A172 (cell line): ENCODE data around the gene METTL18. TPM values are rescaled to one million over a fixed set of nuclear protein-coding genes. Genes with fewer than 3 reads are reported as not detected.

ENCODE experiments used
- DNase-seq: peaks from one replicate; pipeline ENCODE4 v3.0.0-alpha.2; 2015; ENCODE audit warnings: low spot score
- total RNA-seq: library from RNA; depleted of rRNA; stranded (reverse); fragments of >200 nt; shearing (Covaris generic); gene quantifications from 2 replicates; pipeline ENCODE4 v1.2.3, GENCODE V29; 2014; rRNA removed

The METTL18 gene
- total RNA-seq, 1 experiment from 2014 or later = 26.0 TPM

DNA sequence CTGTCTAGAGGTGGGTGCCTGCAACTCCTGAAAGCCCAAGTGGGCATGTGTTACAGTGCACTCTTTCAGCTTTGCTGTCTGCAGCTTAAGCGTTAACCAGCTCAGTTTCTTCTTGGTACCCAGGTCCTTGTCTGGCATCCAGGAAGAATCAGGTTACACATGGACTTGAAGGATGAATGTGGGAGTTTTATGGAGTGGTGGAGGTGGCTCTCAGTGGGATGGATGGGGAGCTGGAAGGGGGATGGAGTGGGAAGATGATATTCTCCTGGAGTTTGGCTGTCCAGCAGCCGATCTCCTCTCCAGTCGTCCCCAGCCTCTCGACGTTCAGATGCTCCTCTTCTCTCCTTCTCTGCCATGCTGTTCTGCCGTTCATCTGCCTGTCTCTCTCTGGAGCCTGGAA lies 9.4 kb downstream of the METTL18 start:
- no peak for DNase-seq

DNA sequence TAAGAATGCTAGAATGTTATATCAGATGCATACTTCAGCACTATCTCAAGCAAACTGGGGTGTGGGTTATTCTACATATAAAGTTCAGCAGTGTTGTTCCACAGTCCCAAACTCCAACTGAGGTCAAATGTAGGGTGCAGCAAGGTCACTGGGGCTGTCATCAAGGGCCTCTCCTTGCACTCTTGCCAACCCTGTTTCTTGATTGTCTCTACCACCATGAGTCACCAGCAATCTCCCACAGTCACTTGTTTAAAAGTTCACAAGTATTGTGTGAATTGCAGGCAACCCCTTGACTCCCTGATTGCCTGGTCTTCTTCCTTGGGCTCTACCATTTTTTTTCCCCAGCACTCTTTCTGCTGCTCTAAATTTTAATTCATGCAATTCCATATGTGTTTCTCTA lies 10.6 kb downstream of the METTL18 start:
- DNase-seq = no peak

DNA sequence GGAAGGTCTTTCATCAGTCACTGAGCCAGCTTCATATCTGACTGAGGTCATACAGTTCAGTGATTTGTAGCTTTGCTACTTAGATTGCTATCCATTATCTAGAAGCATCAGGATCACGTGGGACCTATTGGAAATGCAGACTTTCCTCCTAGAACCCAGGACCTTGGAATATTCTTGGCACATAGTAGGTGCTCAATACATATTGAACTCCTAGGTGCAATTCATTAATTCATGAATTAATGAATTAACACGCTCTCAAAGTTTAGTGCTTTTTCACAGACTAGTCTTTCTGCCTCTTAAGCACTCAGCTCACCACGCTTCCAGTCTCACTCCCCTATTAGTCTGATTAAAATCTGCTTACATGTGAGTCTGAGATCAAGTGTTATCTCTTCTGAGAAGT lies 12.1 kb downstream of the METTL18 start:
- DNase-seq = no peak

- DNase-seq = peak; percentile 69
Observed at GRCh38 chr1:169779970-169780369, 14.7 kb downstream of the METTL18 start.

GRCh38 chr1:169779150-169779549 lies 15.6 kb downstream of the METTL18 start:
- DNase-seq = no peak

DNA sequence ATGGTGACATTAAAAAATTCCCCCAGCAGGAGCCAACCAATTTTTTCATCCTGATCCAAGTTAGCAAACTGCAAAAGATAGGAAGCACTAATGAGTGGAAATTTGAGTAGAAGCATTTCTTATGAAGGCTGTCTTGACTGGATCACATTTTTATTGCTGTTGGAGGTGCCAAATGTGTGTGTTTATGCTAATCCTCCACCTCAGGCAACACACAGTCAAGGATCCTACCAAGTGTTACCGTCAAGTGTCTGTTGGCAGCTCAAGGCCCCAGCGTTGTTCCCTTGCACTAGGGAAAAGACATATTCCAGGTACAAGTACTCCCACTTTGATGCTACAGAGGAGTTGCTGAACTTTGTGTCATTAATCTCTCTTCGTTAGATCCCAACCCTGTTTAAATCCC lies 18.3 kb downstream of the METTL18 start:
- DNase-seq = no peak

DNA sequence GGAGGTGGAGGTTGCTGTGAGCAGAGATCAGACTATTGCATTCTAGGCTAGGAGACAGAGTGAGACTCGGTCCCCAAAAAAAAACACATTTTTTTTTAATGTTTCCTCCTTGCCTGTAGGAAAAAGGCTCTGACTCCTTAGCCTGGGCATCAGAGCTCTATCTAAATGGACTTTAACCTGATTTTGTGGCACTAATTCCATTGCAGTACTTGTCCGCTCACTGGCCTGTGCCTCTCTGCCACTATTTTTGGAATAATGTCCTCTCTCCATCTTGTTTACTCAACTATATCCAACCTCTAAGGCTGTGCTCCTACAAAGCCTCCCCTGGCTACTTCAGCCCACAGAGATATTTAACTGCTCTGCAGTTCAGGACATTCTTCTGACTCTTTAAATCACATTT lies 26.5 kb downstream of the METTL18 start:
- no peak for DNase-seq

- no peak for DNase-seq
Observed at GRCh38 chr1:169765580-169766331, 29.0 kb downstream of the METTL18 start.

- no peak for DNase-seq
Observed at GRCh38 chr1:169764919-169765318, 29.8 kb downstream of the METTL18 start.

DNA sequence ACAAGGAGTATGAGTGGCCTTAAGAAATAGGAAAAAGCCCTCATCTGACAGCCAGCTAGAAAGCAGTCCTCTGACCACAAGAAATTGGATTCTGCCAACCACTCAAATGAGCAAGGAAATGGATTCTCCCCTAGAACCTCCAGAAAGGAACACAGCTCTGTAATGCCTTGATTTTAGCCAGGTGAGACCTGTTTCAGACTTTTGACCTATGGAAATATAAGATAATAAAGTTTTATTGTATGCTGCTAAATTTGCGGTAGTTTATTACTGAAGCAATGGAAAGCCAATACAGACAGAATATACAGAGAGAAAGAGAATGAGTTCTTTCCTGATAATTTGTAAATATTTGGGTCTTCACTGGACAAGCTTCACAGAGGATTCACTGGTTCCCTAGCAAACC lies 32.0 kb downstream of the METTL18 start:
- no peak for DNase-seq

- no peak for DNase-seq
Observed at GRCh38 chr1:169759038-169759437, 35.7 kb downstream of the METTL18 start.

GRCh38 chr1:169753549-169753948 lies 41.2 kb downstream of the METTL18 start:
- DNase-seq = no peak

DNA sequence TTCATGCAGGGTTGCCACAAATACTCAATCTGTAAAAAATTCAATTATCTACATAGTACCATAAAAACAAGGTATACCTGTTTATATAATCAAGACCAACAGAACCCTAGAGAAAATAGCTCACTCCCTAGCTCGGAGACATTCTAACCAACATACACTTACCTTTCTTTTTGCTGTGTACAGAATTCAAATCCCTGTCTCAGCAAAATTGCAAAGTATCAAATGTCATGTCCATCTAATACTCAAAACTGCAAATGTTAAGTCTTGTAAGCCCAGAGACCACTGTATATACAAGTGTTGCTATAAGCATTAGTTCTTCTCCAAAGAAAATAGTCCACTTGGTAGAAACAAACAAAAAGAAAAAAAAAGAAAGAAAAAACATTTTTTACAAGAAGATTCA lies 44.7 kb downstream of the METTL18 start:
- DNase-seq = no peak

DNA sequence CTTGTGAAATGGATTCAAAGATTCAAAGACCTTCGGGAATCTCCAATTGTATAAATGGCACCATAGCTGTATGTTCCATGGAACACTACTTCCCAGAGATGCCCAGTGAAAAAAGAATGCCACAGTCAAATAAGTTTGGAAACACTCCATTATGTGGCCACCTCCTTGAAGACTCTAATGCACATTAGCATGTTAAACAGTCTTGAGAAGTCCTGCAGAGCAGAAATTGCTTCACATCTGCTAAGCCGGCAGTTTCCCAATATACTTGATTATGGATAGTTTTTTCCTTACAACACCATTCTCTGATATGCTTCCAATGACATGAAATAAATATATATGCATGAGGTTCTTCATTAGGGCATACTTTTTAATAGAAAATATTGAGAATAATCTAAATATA lies 48.2 kb downstream of the METTL18 start:
- DNase-seq = no peak

- DNase-seq = peak; percentile 37
Observed at GRCh38 chr1:169745015-169745861, 49.5 kb downstream of the METTL18 start.

Other genes starting within 250 kb of the METTL18 start
- gene F5, start 208.4 kb downstream of the METTL18 start, total RNA-seq = not detected in 2 replicates
- gene SELP, start 164.8 kb downstream of the METTL18 start, total RNA-seq = not detected in 2 replicates
- gene SELL, start 83.3 kb downstream of the METTL18 start, total RNA-seq = not detected in 2 replicates
- gene SELE, start 60.8 kb downstream of the METTL18 start, total RNA-seq = not detected in 2 replicates
- gene SCYL3, start 99.0 kb upstream of the METTL18 start, total RNA-seq = 6.9 and 7.0 TPM in 2 replicates